DOHH2 (cell line): ENCODE data around the gene LSM8.

Source experiments
- H3F3A ChIP-seq: fragments of 200-600 bp; sonication (generic), shearing (Covaris generic); 2 replicates; pipeline ENCODE4 v1.6.0; 2016; ENCODE audit warnings: antibody characterized with exemption, mild to moderate bottlenecking; ENCODE audit not compliant: control insufficient read depth, insufficient read depth
- H3K27ac ChIP-seq: fragments of 200-600 bp; sonication (generic); 2 replicates; pipeline ENCODE4 v1.5.1; 2014; ENCODE audit warnings: low read depth, mild to moderate bottlenecking, low read length, moderate library complexity
- H3K27me3 ChIP-seq: fragments of 200-600 bp; sonication (generic); 2 replicates; pipeline ENCODE4 v1.6.1; 2014; ENCODE audit warnings: mild to moderate bottlenecking, low read length, mixed read lengths; ENCODE audit not compliant: control insufficient read depth
- H3K36me3 ChIP-seq: fragments of 200-600 bp; sonication (generic); 2 replicates; pipeline ENCODE4 v1.6.1; 2014; ENCODE audit warnings: mild to moderate bottlenecking, low read length, moderate library complexity, mixed read lengths; ENCODE audit not compliant: control insufficient read depth
- H3K4me1 ChIP-seq: fragments of 200-600 bp; sonication (generic); 2 replicates; pipeline ENCODE4 v1.6.1; 2014; ENCODE audit warnings: mild to moderate bottlenecking, low read length, mixed read lengths; ENCODE audit not compliant: control insufficient read depth
- H3K4me2 ChIP-seq: fragments of 200-600 bp; sonication (generic); 2 replicates; pipeline ENCODE4 v1.6.0; 2014; ENCODE audit warnings: mild to moderate bottlenecking, low read length, moderate library complexity
- H3K4me3 ChIP-seq: fragments of 200-600 bp; sonication (generic); 2 replicates; pipeline ENCODE4 v1.5.1; 2014; ENCODE audit warnings: mild to moderate bottlenecking, low read length, mixed read lengths
- H3K79me2 ChIP-seq: fragments of 200-600 bp; sonication (generic); 2 replicates; pipeline ENCODE4 v1.6.1; 2014; ENCODE audit warnings: mild to moderate bottlenecking, low read length, mixed read lengths; ENCODE audit not compliant: control insufficient read depth
- H3K9me2 ChIP-seq: fragments of 200-600 bp; sonication (generic); replicated peaks from 2 replicates; pipeline ENCODE4 v1.6.1; 2014; ENCODE audit warnings: mild to moderate bottlenecking, low read length, mixed read lengths; ENCODE audit not compliant: control insufficient read depth
- H3K9me3 ChIP-seq: fragments of 200-600 bp; sonication (generic); 2 replicates; pipeline ENCODE4 v1.6.1; 2014; ENCODE audit warnings: antibody characterized with exemption, low read length, mixed read lengths; ENCODE audit not compliant: control insufficient read depth, insufficient read depth
- H4K20me1 ChIP-seq: fragments of 200-600 bp; sonication (generic); 2 replicates; pipeline ENCODE4 v1.6.0; 2014; ENCODE audit warnings: low read depth, mild to moderate bottlenecking, antibody characterized with exemption, low read length, moderate library complexity; ENCODE audit not compliant: control insufficient read depth, insufficient read depth
- EZH2phosphoT487 ChIP-seq: fragments of 200-600 bp; sonication (generic); IDR thresholded peaks from 2 replicates; pipeline ENCODE4 v1.6.1; 2017; ENCODE audit warnings: borderline replicate concordance, mild to moderate bottlenecking, antibody characterized with exemption, low read length, moderate library complexity, mixed read lengths
- TF ChIP-seq, protein P1 (sequence below): fragments of 200-600 bp; sonication (generic); IDR thresholded peaks from one replicate; pipeline ENCODE4 v1.5.1; 2014; ENCODE audit warnings: antibody characterized with exemption, mild to moderate bottlenecking, low read depth, low read length; ENCODE audit not compliant: poor library complexity, severe bottlenecking

Gene LSM8

DNA sequence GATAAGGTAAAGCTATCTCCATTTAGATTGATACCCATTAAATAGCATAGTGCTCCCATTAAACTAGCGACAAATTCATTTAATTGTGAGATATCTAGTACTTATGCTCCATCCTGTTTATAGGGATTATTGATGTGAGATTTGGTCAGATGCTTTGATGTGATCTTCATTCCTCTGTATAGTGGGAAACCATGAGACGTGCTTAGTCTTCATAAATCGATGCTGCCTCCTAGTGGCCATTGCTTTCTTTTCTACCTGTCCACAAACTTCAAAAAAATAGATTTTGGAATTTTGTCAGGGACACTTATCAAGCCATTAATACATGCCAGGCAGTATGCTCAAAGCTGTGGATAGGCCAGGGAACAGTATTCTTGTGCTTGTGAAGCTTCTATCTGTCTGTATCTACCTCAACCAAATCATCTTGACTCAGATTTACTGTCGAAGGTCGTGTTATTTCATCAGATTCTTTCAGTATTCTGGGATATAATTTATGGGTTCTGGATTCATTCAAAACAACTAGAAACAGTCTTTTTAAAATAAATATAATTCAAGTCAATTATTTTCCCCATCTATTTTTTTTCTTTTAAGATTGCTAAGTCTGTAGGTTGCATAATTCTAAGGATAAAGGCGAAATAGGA is 12.0 kb downstream of the LSM8 start:
- Histone ChIP-seq H3K27ac (no peak overlapping the region), H3K4me1 (no peaks in the 10 kb centered on the region), H3K4me2 (no peak overlapping the region), H3K36me3 (peaks cover 25% of the 10 kb centered on the region), H3K79me2 (no peaks in the 10 kb centered on the region), H3F3A (peaks cover 44% of the 10 kb centered on the region), H3K9me3 (no peaks in the 10 kb centered on the region), H3K4me3 (no peak overlapping the region), H3K27me3 (no peaks in the 10 kb centered on the region), H4K20me1 (no peaks in the 10 kb centered on the region), H3K9me2 (no peaks in the 10 kb centered on the region)
- TF ChIP-seq, protein P1, sequence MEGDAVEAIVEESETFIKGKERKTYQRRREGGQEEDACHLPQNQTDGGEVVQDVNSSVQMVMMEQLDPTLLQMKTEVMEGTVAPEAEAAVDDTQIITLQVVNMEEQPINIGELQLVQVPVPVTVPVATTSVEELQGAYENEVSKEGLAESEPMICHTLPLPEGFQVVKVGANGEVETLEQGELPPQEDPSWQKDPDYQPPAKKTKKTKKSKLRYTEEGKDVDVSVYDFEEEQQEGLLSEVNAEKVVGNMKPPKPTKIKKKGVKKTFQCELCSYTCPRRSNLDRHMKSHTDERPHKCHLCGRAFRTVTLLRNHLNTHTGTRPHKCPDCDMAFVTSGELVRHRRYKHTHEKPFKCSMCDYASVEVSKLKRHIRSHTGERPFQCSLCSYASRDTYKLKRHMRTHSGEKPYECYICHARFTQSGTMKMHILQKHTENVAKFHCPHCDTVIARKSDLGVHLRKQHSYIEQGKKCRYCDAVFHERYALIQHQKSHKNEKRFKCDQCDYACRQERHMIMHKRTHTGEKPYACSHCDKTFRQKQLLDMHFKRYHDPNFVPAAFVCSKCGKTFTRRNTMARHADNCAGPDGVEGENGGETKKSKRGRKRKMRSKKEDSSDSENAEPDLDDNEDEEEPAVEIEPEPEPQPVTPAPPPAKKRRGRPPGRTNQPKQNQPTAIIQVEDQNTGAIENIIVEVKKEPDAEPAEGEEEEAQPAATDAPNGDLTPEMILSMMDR, result peak; percentile 96
- TF ChIP-seq EZH2phosphoT487, result no peak

DNA sequence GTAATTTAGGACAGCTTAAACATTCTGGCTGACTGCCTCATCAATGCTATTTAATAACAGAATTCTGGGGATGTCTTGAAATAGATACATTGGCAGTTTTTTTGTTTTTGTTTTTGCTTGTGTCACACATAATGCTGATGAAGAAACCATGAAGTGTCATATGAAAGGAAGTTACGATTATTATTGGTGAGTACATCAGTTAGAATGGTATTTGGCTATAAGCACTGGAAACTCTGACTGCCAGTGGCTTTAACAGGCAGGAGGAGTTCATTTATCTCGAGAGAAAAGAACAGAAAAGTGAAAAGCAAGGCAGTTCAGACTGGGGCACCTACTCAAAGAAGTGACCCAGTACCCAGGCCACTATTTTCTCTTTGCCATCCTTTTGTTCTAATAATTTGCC is 18.1 kb downstream of the LSM8 start:
- H3K27ac ChIP-seq, result no peak overlapping the region
- H3K36me3 ChIP-seq, result no peaks in the 10 kb centered on the region

GRCh38 chr7:118214051-118214832 is 30.3 kb downstream of the LSM8 start:
- no peaks in the 10 kb centered on the region for H3K36me3 ChIP-seq
- peaks cover 14% of the 10 kb centered on the region for H3K4me1 ChIP-seq
- H3K27me3 ChIP-seq, result no peaks in the 10 kb centered on the region
- no peaks in the 10 kb centered on the region for H3F3A ChIP-seq
- no peaks in the 10 kb centered on the region for H3K9me2 ChIP-seq
- H3K9me3 ChIP-seq, result no peaks in the 10 kb centered on the region
- peak overlapping the region; percentile 78 for H3K4me3 ChIP-seq
- H3K4me2 ChIP-seq, result peak overlapping the region; percentile 79
- H4K20me1 ChIP-seq, result no peaks in the 10 kb centered on the region
- TF ChIP-seq, protein P1, result no peak
- no peak for TF ChIP-seq EZH2phosphoT487
- H3K27ac ChIP-seq, result no peak overlapping the region
- H3K79me2 ChIP-seq, result no peaks in the 10 kb centered on the region

More for the DNA sequence above, 18.1 kb downstream of the LSM8 start:
- Histone ChIP-seq H3F3A (peaks cover 3% of the 10 kb centered on the region; the same call in 1 of the 2 replicates), H3K9me3 (no peaks in the 10 kb centered on the region), H3K27me3 (no peaks in the 10 kb centered on the region), H4K20me1 (no peaks in the 10 kb centered on the region), H3K79me2 (no peaks in the 10 kb centered on the region), H3K4me1 (no peaks in the 10 kb centered on the region), H3K4me3 (no peak overlapping the region), H3K4me2 (no peak overlapping the region), H3K9me2 (no peaks in the 10 kb centered on the region)
- TF ChIP-seq, protein P1, result no peak
- no peak for TF ChIP-seq EZH2phosphoT487
